Endothelial cell of umbilical vein (primary cell): ENCODE results near the gene SPARC. TPM values are rescaled to one million over a fixed set of nuclear protein-coding genes. Genes with fewer than 3 reads are reported as not detected.

Experiments used
- BruUV-seq: library from RNA; stranded (reverse); fragments of 400-500 nt; replicated peaks from 2 replicates; lab custom pipeline; 2021; lab: Mats Ljungman, UMichigan
- CTCF ChIA-PET: fragments of 300-600, 350-600 bp; sonication (Branson Sonifier 250); formaldehyde crosslinking; loops from one replicate; lab custom pipeline; 2021; ENCODE audit warnings: antibody characterized with exemption, inconsistent platforms; lab: Charles Lee
- POLR2A ChIA-PET: fragments of 300-600, 350-600 bp; sonication (Branson Sonifier 250); formaldehyde crosslinking; loops from one replicate; lab custom pipeline; 2021; ENCODE audit warnings: antibody characterized with exemption, inconsistent platforms; lab: Charles Lee
- DNase-seq: peaks from one replicate; pipeline ENCODE4 v3.0.0-alpha.2; 2011; ENCODE audit warnings: low read depth, low spot score
- FAIRE-seq: peaks from 2 replicates; lab custom pipeline; 2011; peaks lifted over from hg19 to GRCh38; lab: Jason Lieb, UNC
- H2AFZ ChIP-seq: 2 replicates; pipeline ENCODE4 v1.6.0; 2012; ENCODE audit warnings: low read depth, low read length, control low read depth, inconsistent platforms
- H3K27ac ChIP-seq: 2 replicates; pipeline ENCODE4 v1.5.1; 2011; ENCODE audit warnings: low read depth, mild to moderate bottlenecking, control low read depth, low read length, moderate library complexity; ENCODE audit not compliant: insufficient read depth
- H3K27me3 ChIP-seq, 2 experiments: 2 replicates each; pipeline versions ENCODE4 v1.6.0 to v1.6.1; 2011; ENCODE audit warnings: low read length in 2 of 2, mixed read lengths in 1 of 2; ENCODE audit not compliant: control insufficient read depth in 2 of 2, insufficient read depth in 2 of 2
- H3K36me3 ChIP-seq, 2 experiments: 2 replicates in 1 of 2; 3 replicates in 1 of 2; pipeline ENCODE4 v1.5.1; 2011; ENCODE audit warnings: low read length in 2 of 2, mild to moderate bottlenecking in 1 of 2, moderate library complexity in 1 of 2; ENCODE audit not compliant: control insufficient read depth in 2 of 2, insufficient read depth in 2 of 2; ENCODE audit errors: extremely low read depth in 1 of 2
- H3K4me1 ChIP-seq: 3 replicates; pipeline ENCODE4 v1.5.1; 2011; ENCODE audit warnings: mild to moderate bottlenecking, low read length; ENCODE audit not compliant: control insufficient read depth, insufficient read depth; ENCODE audit errors: extremely low read depth
- H3K4me2 ChIP-seq: 2 replicates; pipeline ENCODE4 v1.6.1; 2011; ENCODE audit warnings: low read length, control low read depth, mixed read lengths; ENCODE audit not compliant: insufficient read depth
- H3K4me3 ChIP-seq, 3 experiments: fragments of 200-600 bp in 1 of 3; sonication (generic), shearing (Covaris generic) in 1 of 3; replicated peaks in 1 of 3; 2 replicates each; pipeline ENCODE4 v1.5.1; 2011 to 2016; ENCODE audit warnings: control low read depth in 3 of 3, low read length in 3 of 3, mild to moderate bottlenecking in 2 of 3, inconsistent platforms in 1 of 3, low read depth in 1 of 3, moderate library complexity in 1 of 3; ENCODE audit not compliant: insufficient read depth in 1 of 3
- H3K79me2 ChIP-seq: 2 replicates; pipeline ENCODE4 v1.6.0; 2012; ENCODE audit warnings: low read length, inconsistent platforms; ENCODE audit not compliant: control insufficient read depth, insufficient read depth
- H3K9ac ChIP-seq: replicated peaks from 2 replicates; pipeline ENCODE3; 2011; ENCODE audit warnings: low read length, control low read depth; ENCODE audit not compliant: insufficient read depth; ENCODE audit errors: extremely low read depth
- H3K9me1 ChIP-seq: replicated peaks from 3 replicates; pipeline ENCODE4 v1.6.0; 2011; ENCODE audit warnings: mild to moderate bottlenecking, low read length; ENCODE audit not compliant: control insufficient read depth, insufficient read depth; ENCODE audit errors: extremely low read depth
- H3K9me3 ChIP-seq: replicated peaks from 2 replicates; pipeline ENCODE4 v1.5.1; 2012; ENCODE audit warnings: low read length, inconsistent platforms; ENCODE audit not compliant: control insufficient read depth, insufficient read depth
- H4K20me1 ChIP-seq: replicated peaks from 2 replicates; pipeline ENCODE3; 2011; ENCODE audit warnings: mild to moderate bottlenecking, low read length; ENCODE audit not compliant: control insufficient read depth, insufficient read depth; ENCODE audit errors: extremely low read depth
- CTCF ChIP-seq, 2 donors: IDR thresholded peaks; 1 replicate in 1 of 2; 2 replicates in 1 of 2; pipeline ENCODE4 v1.5.1; 2011; ENCODE audit warnings: low read length in 2 of 2, mild to moderate bottlenecking in 2 of 2, moderate library complexity in 2 of 2, control low read depth in 1 of 2, inconsistent platforms in 1 of 2, low read depth in 1 of 2; ENCODE audit not compliant: insufficient read depth in 1 of 2; ENCODE audit errors: extremely low read depth in 1 of 2
- EZH2 ChIP-seq: IDR thresholded peaks from 2 replicates; pipeline ENCODE4 v1.6.1; 2012; ENCODE audit warnings: borderline replicate concordance, low read depth, mild to moderate bottlenecking, moderate library complexity, low read length, inconsistent platforms; ENCODE audit not compliant: severe bottlenecking
- FOS ChIP-seq: IDR thresholded peaks from 2 replicates; pipeline ENCODE4 v1.6.1; 2011; ENCODE audit warnings: mild to moderate bottlenecking, low read length, moderate library complexity, borderline replicate concordance; ENCODE audit not compliant: insufficient read depth
- JUN ChIP-seq: IDR thresholded peaks from 2 replicates; pipeline ENCODE4 v1.6.1; 2011; ENCODE audit warnings: borderline replicate concordance, low read depth; ENCODE audit not compliant: insufficient read length, insufficient read depth
- MYC ChIP-seq: IDR thresholded peaks from one replicate; pipeline ENCODE4 v1.6.1; 2011; ENCODE audit warnings: mild to moderate bottlenecking, low read depth, low read length
- POLR2A ChIP-seq: IDR thresholded peaks from 2 replicates; pipeline ENCODE4 v1.6.1; 2012; ENCODE audit warnings: low read depth, mild to moderate bottlenecking, control low read depth, low read length
- POLR2AphosphoS5 ChIP-seq: IDR thresholded peaks from 2 replicates; pipeline ENCODE4 v1.6.1; 2012; ENCODE audit warnings: low read depth, mild to moderate bottlenecking, control low read depth, low read length, moderate library complexity; ENCODE audit not compliant: insufficient read depth
- dilution Hi-C: fragments of 300-500 bp; cut with MboI; formaldehyde crosslinking; loops from one replicate; pipeline ENCODE4 v1.15.0; 2019; ENCODE audit warnings: low sequenced_read_pairs; ENCODE audit not compliant: extremely low pct_ligation_motif_present
- intact Hi-C: fragments of 100-400 bp; cut with micrococcal nuclease; formaldehyde crosslinking; loops from one replicate; pipeline ENCODE4 v1.10.0; 2022
- polyA plus RNA-seq, 4 experiments: library from polyadenylated mRNA; depleted of rRNA in 3 of 4; stranded (reverse) in 3 of 4; unstranded in 1 of 4; fragments of >200 nt; gene quantifications; 2 replicates each; pipeline versions ENCODE4 v1.2.1 to v1.2.3, GENCODE V29; 2011 to 2012; ENCODE audit warnings: missing spikeins in 1 of 4
- total RNA-seq: library from RNA; stranded (reverse); gene quantifications from 2 replicates; pipeline ENCODE4 v1.2.3, GENCODE V29; 2021
- TF ChIP-seq, protein P1 (sequence below): IDR thresholded peaks from 2 replicates; pipeline ENCODE4 v1.6.1; 2011; ENCODE audit not compliant: insufficient read depth, insufficient read length

Gene SPARC
- total and polyA plus RNA-seq, 2 donors (not counting 3 experiments of a cell fraction or from before 2014, with no cell fraction given), result 2,962 to 3,114 TPM

- Histone ChIP-seq H3K9me1 (no peaks in the 10 kb centered on the region), H3K27ac (no peak overlapping the region), H3K27me3 (no peaks in the 10 kb centered on the region), H3K9me3 (no peaks in the 10 kb centered on the region), H3K4me1 (no peaks in the 10 kb centered on the region), H3K4me3 (no peak overlapping the region), H3K79me2 (no peaks in the 10 kb centered on the region), H3K36me3 (no peaks in the 10 kb centered on the region), H3K4me2 (no peak overlapping the region), H3K9ac (no peak overlapping the region), H2AFZ (no peak overlapping the region), H4K20me1 (no peaks in the 10 kb centered on the region)
- FAIRE-seq, result no peak
- TF ChIP-seq, protein P1, sequence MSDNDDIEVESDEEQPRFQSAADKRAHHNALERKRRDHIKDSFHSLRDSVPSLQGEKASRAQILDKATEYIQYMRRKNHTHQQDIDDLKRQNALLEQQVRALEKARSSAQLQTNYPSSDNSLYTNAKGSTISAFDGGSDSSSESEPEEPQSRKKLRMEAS, result no peak
- TF ChIP-seq POLR2A, result no peak
- no peak for TF ChIP-seq EZH2
- TF ChIP-seq FOS, result no peak
- no peak for TF ChIP-seq MYC
- no peak for TF ChIP-seq CTCF (IDR thresholded peaks at IDR 0.05; ENCODE audit: extremely low read depth in 1 of 2, insufficient read depth in 1 of 2, low read depth in 1 of 2, low read length in 2 of 2)
- TF ChIP-seq JUN, result no peak
- no peak for TF ChIP-seq POLR2AphosphoS5
- no TSS peak for BruUV-seq
- POLR2A ChIA-PET, result no interaction called here
- dilution Hi-C loops (no loop called here), intact Hi-C loops (no loop called here)
- DNase-seq, result no peak
- CTCF ChIA-PET, result interaction anchor here (10.7 kb wide), 1 partner anchor 76 kb away, joined by 323 read pairs; no protein-coding TSS in a partner anchor
Measured at GRCh38 chr5:151734064-151734408, 47.3 kb upstream of the SPARC start.
